ENCODE measurements around the gene IL13RA2.

The IL13RA2 gene

GRCh38 chrX:115017455-115017854 is at the start of gene IL13RA2:
IL13RA2 (minus strand) TSS chrX:115017616; CDS start chrX:115017269, 347 bp downstream.
- DNase-seq (ENCODE audit: low spot score) = no peak

GRCh38 chrX:115065304-115065703 is 47.9 kb upstream of the IL13RA2 start:
- no peak for DNase-seq (ENCODE audit: low spot score)

GRCh38 chrX:115060013-115060412 is 42.6 kb upstream of the IL13RA2 start:
- DNase-seq (ENCODE audit: low spot score) = no peak

- no peak for DNase-seq (ENCODE audit: low spot score)
Measured at GRCh38 chrX:115058276-115058675, 40.9 kb upstream of the IL13RA2 start.

- no peak for DNase-seq (ENCODE audit: low spot score)
Measured at GRCh38 chrX:115054876-115055275, 37.5 kb upstream of the IL13RA2 start.

GRCh38 chrX:115053223-115053622 is 35.8 kb upstream of the IL13RA2 start:
- DNase-seq (ENCODE audit: low spot score) = no peak

- DNase-seq (ENCODE audit: low spot score) = no peak
Measured at GRCh38 chrX:115047715-115048114, 30.3 kb upstream of the IL13RA2 start.

GRCh38 chrX:115047181-115047580 is 29.8 kb upstream of the IL13RA2 start:
- DNase-seq (ENCODE audit: low spot score) = no peak

- no peak for DNase-seq (ENCODE audit: low spot score)
Measured at GRCh38 chrX:115040417-115040816, 23.0 kb upstream of the IL13RA2 start.

- no peak for DNase-seq (ENCODE audit: low spot score)
Measured at GRCh38 chrX:115038406-115038805, 21.0 kb upstream of the IL13RA2 start.

- DNase-seq (ENCODE audit: low spot score) = no peak
Measured at GRCh38 chrX:115036029-115036428, 18.6 kb upstream of the IL13RA2 start.

- DNase-seq (ENCODE audit: low spot score) = no peak
Measured at GRCh38 chrX:115031989-115032388, 14.6 kb upstream of the IL13RA2 start.

GRCh38 chrX:115030625-115031024 is 13.2 kb upstream of the IL13RA2 start:
- DNase-seq (ENCODE audit: low spot score) = no peak

GRCh38 chrX:115029869-115030570 is 12.6 kb upstream of the IL13RA2 start:
- DNase-seq (ENCODE audit: low spot score) = no peak

GRCh38 chrX:115029440-115029839 is 12.0 kb upstream of the IL13RA2 start:
- DNase-seq (ENCODE audit: low spot score) = no peak

- no peak for DNase-seq (ENCODE audit: low spot score)
Measured at GRCh38 chrX:115023811-115024210, 6.4 kb upstream of the IL13RA2 start.

GRCh38 chrX:115023139-115023538 is 5.7 kb upstream of the IL13RA2 start:
- no peak for DNase-seq (ENCODE audit: low spot score)

GRCh38 chrX:115021121-115021520 is 3.7 kb upstream of the IL13RA2 start:
- DNase-seq (ENCODE audit: low spot score) = no peak

- no peak for DNase-seq (ENCODE audit: low spot score)
Measured at GRCh38 chrX:115018944-115019343, 1.5 kb upstream of the IL13RA2 start.

GRCh38 chrX:115018040-115018647 is 728 bp upstream of the IL13RA2 start:
- no peak for DNase-seq (ENCODE audit: low spot score)

- no peak for DNase-seq (ENCODE audit: low spot score)
Measured at GRCh38 chrX:115013705-115014104, 3.7 kb downstream of the IL13RA2 start.

GRCh38 chrX:115011428-115011827 is 6.0 kb downstream of the IL13RA2 start:
- DNase-seq (ENCODE audit: low spot score) = no peak

GRCh38 chrX:114999906-115000305 is 17.5 kb downstream of the IL13RA2 start:
- no peak for DNase-seq (ENCODE audit: low spot score)

GRCh38 chrX:114997779-114998178 is 19.6 kb downstream of the IL13RA2 start:
- no peak for DNase-seq (ENCODE audit: low spot score)

All from activated CD4-positive, alpha-beta T cell treated with anti-CD3 and anti-CD28 coated beads, Interleukin-2, Interleukin-4, amounts not matched to agents 100 ng/mL and 50 ng/mL, durations not matched to agents 16 hours and 8 hours (primary cell).